GM12878 (cell line): ENCODE results near the gene DOLPP1. TPM values are rescaled to one million over a fixed set of nuclear protein-coding genes. Genes with fewer than 3 reads are reported as not detected.

Experiments used
- CEBPZ ChIP-seq: fragments of 150-350 bp; IDR thresholded peaks from 2 replicates; pipeline ENCODE4 v1.6.1; 2016; ENCODE audit warnings: low read depth, low read length
- HSF1 ChIP-seq: fragments of 150-350 bp; IDR thresholded peaks from 2 replicates; pipeline ENCODE4 v1.6.1; 2014; ENCODE audit warnings: mild to moderate bottlenecking, low read depth, low read length
- NFIC ChIP-seq: IDR thresholded peaks from 2 replicates; pipeline ENCODE4 v1.6.1; 2012; ENCODE audit warnings: low read depth, mild to moderate bottlenecking, inconsistent platforms, low read length, moderate library complexity
- NR2C2 ChIP-seq: IDR thresholded peaks from 2 replicates; pipeline ENCODE4 v1.6.1; 2011; ENCODE audit warnings: borderline replicate concordance, low read depth; ENCODE audit not compliant: control insufficient read depth, insufficient read length
- SKIL ChIP-seq: fragments of 450-650 bp; IDR thresholded peaks from 2 replicates; pipeline ENCODE4 v1.6.1; 2017; ENCODE audit warnings: mild to moderate bottlenecking, low read depth, inconsistent platforms; ENCODE audit not compliant: poor library complexity, severe bottlenecking
- ZNF592 ChIP-seq: fragments of 450-650 bp; IDR thresholded peaks from 2 replicates; pipeline ENCODE4 v1.6.1; 2017; ENCODE audit warnings: mild to moderate bottlenecking, moderate library complexity
- polyA plus RNA-seq, 11 experiments: library from polyadenylated mRNA; depleted of rRNA in 4 of 11; unstranded in 6 of 11; stranded (reverse) in 5 of 11; fragments of >200 nt; fragmentation: Nextera tagmentation in 4 of 11; fragmentation: Illumina TruSeq in 1 of 11; extraction: Ambion mirVana in 4 of 11; extraction: Trizol in 1 of 11; gene quantifications; 1 replicate in 1 of 11; 2 replicates in 10 of 11; pipeline versions ENCODE4 v1.2.1 to v1.2.3, GENCODE V29; 2011 to 2016; ENCODE audit warnings: inconsistent platforms in 2 of 11, missing spikeins in 2 of 11, low read depth in 1 of 11
- total RNA-seq, 4 experiments: library from RNA; depleted of rRNA in 3 of 4; stranded (reverse); fragments of >200 nt in 3 of 4; fragmentation: Illumina TruSeq in 1 of 4; extraction: Trizol in 1 of 4; gene quantifications; 2 replicates each; pipeline versions ENCODE4 v1.2.1 to v1.2.3, GENCODE V29; 2013 to 2021

The DOLPP1 gene
- total and polyA plus RNA-seq, 10 of the 15 experiments (the other 5 are each of a cell fraction or from before 2014, with no cell fraction given) = 0.76 to 19.9 (median 13.4) TPM

GRCh38 chr9:129040113-129040643 is 40.7 kb upstream of the DOLPP1 start (continued):
- TF ChIP-seq CEBPZ (no peak), ZNF592 (no peak), SKIL (no peak), NFIC (no peak), NR2C2 (no peak), HSF1 (no peak)
